Esophagus muscularis mucosa (tissue), 3 donors: ENCODE results near the gene WNT8B.

ENCODE experiments used
- POLR2AphosphoS5 ChIP-seq, 2 donors: sonication (generic); formaldehyde crosslinking; IDR thresholded peaks; one replicate each; pipeline ENCODE4 v1.6.1; 2017; ENCODE audit warnings: antibody characterized with exemption in 2 of 2
- TF ChIP-seq, protein P1 (sequence below), 3 experiments: fragments of 200-600 bp in 2 of 3; fragments of 450-650 bp in 1 of 3; sonication (generic) in 2 of 3; IDR thresholded peaks; one replicate each; pipeline ENCODE4 v1.5.1; 2017 to 2019; ENCODE audit warnings: antibody characterized with exemption in 3 of 3, mild to moderate bottlenecking in 2 of 3, moderate library complexity in 1 of 3

DNA sequence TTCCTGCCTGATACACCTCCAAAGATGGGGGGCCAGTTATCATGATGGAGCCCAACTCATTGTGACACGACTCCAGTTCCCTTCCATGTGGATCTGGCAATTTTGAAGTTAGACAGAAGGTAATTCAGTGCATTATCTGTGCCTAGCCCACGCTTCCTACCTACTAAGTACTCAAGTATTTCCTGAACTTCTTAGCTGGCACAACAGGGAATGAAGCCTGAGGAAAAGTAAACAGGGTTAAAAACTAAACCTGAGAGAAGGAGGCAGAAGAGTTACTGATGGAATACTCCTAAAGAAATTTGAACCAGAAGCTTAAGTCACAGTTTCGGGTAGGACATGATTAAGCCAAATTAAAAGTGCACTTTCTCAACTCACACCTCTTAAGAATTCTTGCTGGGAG lies 58.0 kb downstream of the WNT8B start:
- no peak for TF ChIP-seq POLR2AphosphoS5 (IDR thresholded peaks at IDR 0.05)
- TF ChIP-seq, protein P1, sequence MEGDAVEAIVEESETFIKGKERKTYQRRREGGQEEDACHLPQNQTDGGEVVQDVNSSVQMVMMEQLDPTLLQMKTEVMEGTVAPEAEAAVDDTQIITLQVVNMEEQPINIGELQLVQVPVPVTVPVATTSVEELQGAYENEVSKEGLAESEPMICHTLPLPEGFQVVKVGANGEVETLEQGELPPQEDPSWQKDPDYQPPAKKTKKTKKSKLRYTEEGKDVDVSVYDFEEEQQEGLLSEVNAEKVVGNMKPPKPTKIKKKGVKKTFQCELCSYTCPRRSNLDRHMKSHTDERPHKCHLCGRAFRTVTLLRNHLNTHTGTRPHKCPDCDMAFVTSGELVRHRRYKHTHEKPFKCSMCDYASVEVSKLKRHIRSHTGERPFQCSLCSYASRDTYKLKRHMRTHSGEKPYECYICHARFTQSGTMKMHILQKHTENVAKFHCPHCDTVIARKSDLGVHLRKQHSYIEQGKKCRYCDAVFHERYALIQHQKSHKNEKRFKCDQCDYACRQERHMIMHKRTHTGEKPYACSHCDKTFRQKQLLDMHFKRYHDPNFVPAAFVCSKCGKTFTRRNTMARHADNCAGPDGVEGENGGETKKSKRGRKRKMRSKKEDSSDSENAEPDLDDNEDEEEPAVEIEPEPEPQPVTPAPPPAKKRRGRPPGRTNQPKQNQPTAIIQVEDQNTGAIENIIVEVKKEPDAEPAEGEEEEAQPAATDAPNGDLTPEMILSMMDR (IDR thresholded peaks at IDR 0.05): no peak
